ENCODE measurements around the gene UBE2E1.

DNA sequence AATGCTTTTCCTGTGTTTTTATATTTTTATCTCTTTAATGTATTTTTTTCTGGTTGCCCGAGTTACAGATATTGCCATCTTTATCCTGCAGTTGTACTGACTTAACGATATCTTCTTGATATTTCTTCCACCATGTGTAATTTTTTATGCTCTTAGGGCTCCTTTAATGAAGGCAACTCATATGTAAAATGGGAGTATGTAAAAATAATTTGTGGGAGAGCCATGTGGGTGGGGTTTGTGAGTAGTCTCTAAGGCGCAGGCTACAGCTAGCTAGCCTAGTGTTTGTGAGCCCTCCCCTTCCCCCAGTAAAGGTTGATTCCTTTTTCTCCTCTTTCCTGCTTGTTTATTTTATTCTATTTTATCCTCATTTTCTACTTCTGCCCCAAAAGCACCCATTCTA lies 38.1 kb downstream of the UBE2E1 start:
- TF ChIP-seq, protein P1, sequence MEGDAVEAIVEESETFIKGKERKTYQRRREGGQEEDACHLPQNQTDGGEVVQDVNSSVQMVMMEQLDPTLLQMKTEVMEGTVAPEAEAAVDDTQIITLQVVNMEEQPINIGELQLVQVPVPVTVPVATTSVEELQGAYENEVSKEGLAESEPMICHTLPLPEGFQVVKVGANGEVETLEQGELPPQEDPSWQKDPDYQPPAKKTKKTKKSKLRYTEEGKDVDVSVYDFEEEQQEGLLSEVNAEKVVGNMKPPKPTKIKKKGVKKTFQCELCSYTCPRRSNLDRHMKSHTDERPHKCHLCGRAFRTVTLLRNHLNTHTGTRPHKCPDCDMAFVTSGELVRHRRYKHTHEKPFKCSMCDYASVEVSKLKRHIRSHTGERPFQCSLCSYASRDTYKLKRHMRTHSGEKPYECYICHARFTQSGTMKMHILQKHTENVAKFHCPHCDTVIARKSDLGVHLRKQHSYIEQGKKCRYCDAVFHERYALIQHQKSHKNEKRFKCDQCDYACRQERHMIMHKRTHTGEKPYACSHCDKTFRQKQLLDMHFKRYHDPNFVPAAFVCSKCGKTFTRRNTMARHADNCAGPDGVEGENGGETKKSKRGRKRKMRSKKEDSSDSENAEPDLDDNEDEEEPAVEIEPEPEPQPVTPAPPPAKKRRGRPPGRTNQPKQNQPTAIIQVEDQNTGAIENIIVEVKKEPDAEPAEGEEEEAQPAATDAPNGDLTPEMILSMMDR (conservative IDR thresholded peaks at IDR 0.05): no peak
- TF ChIP-seq EZH2 (IDR thresholded peaks at IDR 0.05; ENCODE audit: low read depth): no peak

All from PC-9 (cell line).